ENCODE measurements around the gene GP1BB. TPM values are rescaled to one million over a fixed set of nuclear protein-coding genes. Genes with fewer than 3 reads are reported as not detected.
A peak's percentile ranks its signal among the peaks of the same experiment; 100 is the strongest.
"Not testable (repeated sequence)": the region's sequence is repeated elsewhere in the genome, so short reads cannot be mapped to it uniquely, and the experiment has no call there.

The GP1BB gene
- total and polyA plus RNA-seq, 2 experiments from 2014 or later: 80.9 to 89.4 TPM

- H3K9me3 ChIP-seq (ENCODE audit: low read depth): no peaks in the 10 kb centered on the region
- H3K36me3 ChIP-seq: no peaks in the 10 kb centered on the region
- H3K27me3 ChIP-seq: no peaks in the 10 kb centered on the region
- no peak overlapping the region for H3K4me3 ChIP-seq
- H3K27ac ChIP-seq: no peak overlapping the region
- H3K4me1 ChIP-seq (ENCODE audit: low read depth): peaks cover 3% of the 10 kb centered on the region
- no peak for TF ChIP-seq CTCF (IDR thresholded peaks at IDR 0.05; ENCODE audit: low read depth, low read length)
- peak; percentile 58 to 68 for DNase-seq (ENCODE audit: low read depth in 1 of 2, low spot score in 1 of 2)
Measured at GRCh38 chr22:19691721-19692341, 31.5 kb upstream of the GP1BB start.

- no peak for TF ChIP-seq CTCF (IDR thresholded peaks at IDR 0.05; ENCODE audit: low read depth, low read length)
- Histone ChIP-seq H3K4me1 (ENCODE audit: low read depth) (peaks cover 3% of the 10 kb centered on the region), H3K27me3 (no peaks in the 10 kb centered on the region), H3K36me3 (no peaks in the 10 kb centered on the region), H3K4me3 (no peak overlapping the region), H3K27ac (no peak overlapping the region), H3K9me3 (ENCODE audit: low read depth) (no peaks in the 10 kb centered on the region)
- DNase-seq (ENCODE audit: low read depth in 1 of 2, low spot score in 1 of 2): no peak
Measured at GRCh38 chr22:19693581-19693980, 29.8 kb upstream of the GP1BB start.

GRCh38 chr22:19693981-19694670 lies 29.2 kb upstream of the GP1BB start:
- no peak for DNase-seq (ENCODE audit: low read depth in 1 of 2, low spot score in 1 of 2)
- Histone ChIP-seq H3K27ac (no peak overlapping the region), H3K4me1 (ENCODE audit: low read depth) (peaks cover 3% of the 10 kb centered on the region), H3K4me3 (no peak overlapping the region), H3K36me3 (no peaks in the 10 kb centered on the region), H3K9me3 (ENCODE audit: low read depth) (no peaks in the 10 kb centered on the region), H3K27me3 (no peaks in the 10 kb centered on the region)
- no peak for TF ChIP-seq CTCF (IDR thresholded peaks at IDR 0.05; ENCODE audit: low read depth, low read length)

GRCh38 chr22:19694696-19695095 lies 28.6 kb upstream of the GP1BB start:
- Histone ChIP-seq H3K4me1 (ENCODE audit: low read depth) (peaks cover 3% of the 10 kb centered on the region), H3K4me3 (no peak overlapping the region), H3K27ac (no peak overlapping the region), H3K27me3 (no peaks in the 10 kb centered on the region), H3K9me3 (ENCODE audit: low read depth) (no peaks in the 10 kb centered on the region), H3K36me3 (no peaks in the 10 kb centered on the region)
- no peak for TF ChIP-seq CTCF (IDR thresholded peaks at IDR 0.05; ENCODE audit: low read depth, low read length)
- no peak for DNase-seq (ENCODE audit: low read depth in 1 of 2, low spot score in 1 of 2)

- H3K27ac ChIP-seq: no peak overlapping the region
- H3K4me1 ChIP-seq (ENCODE audit: low read depth): peaks cover 3% of the 10 kb centered on the region
- DNase-seq (ENCODE audit: low read depth in 1 of 2, low spot score in 1 of 2): no peak
- no peaks in the 10 kb centered on the region for H3K27me3 ChIP-seq
- TF ChIP-seq CTCF (IDR thresholded peaks at IDR 0.05; ENCODE audit: low read depth, low read length): no peak
- no peak overlapping the region for H3K4me3 ChIP-seq
- no peaks in the 10 kb centered on the region for H3K9me3 ChIP-seq (ENCODE audit: low read depth)
- no peaks in the 10 kb centered on the region for H3K36me3 ChIP-seq
Measured at GRCh38 chr22:19696504-19697276, 26.6 kb upstream of the GP1BB start.

GRCh38 chr22:19697871-19698270 lies 25.5 kb upstream of the GP1BB start:
- H3K4me1 ChIP-seq (ENCODE audit: low read depth); H3K36me3 ChIP-seq; DNase-seq (ENCODE audit: low read depth in 1 of 2, low spot score in 1 of 2): not testable (repeated sequence)

More at GRCh38 chr22:19697871-19698270, 25.5 kb upstream of the GP1BB start:
- H3K27ac ChIP-seq; H3K27me3 ChIP-seq; H3K9me3 ChIP-seq (ENCODE audit: low read depth); H3K4me3 ChIP-seq: not testable (repeated sequence)
